Measurements from ENCODE around the gene MAPKBP1.

MAPKBP1 gene

GRCh38 chr15:41811432-41812195, 37.3 kb downstream of the MAPKBP1 start:
- no peak overlapping the region for H3K27ac ChIP-seq
- TF ChIP-seq, protein P1, sequence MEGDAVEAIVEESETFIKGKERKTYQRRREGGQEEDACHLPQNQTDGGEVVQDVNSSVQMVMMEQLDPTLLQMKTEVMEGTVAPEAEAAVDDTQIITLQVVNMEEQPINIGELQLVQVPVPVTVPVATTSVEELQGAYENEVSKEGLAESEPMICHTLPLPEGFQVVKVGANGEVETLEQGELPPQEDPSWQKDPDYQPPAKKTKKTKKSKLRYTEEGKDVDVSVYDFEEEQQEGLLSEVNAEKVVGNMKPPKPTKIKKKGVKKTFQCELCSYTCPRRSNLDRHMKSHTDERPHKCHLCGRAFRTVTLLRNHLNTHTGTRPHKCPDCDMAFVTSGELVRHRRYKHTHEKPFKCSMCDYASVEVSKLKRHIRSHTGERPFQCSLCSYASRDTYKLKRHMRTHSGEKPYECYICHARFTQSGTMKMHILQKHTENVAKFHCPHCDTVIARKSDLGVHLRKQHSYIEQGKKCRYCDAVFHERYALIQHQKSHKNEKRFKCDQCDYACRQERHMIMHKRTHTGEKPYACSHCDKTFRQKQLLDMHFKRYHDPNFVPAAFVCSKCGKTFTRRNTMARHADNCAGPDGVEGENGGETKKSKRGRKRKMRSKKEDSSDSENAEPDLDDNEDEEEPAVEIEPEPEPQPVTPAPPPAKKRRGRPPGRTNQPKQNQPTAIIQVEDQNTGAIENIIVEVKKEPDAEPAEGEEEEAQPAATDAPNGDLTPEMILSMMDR (IDR thresholded peaks at IDR 0.05) = peak; percentile 89
- TF ChIP-seq ZFX (IDR thresholded peaks at IDR 0.05; ENCODE audit: borderline replicate concordance) = no peak

- no peak overlapping the region for H3K27ac ChIP-seq
- TF ChIP-seq ZFX (IDR thresholded peaks at IDR 0.05; ENCODE audit: borderline replicate concordance) = no peak
- TF ChIP-seq, protein P1 (IDR thresholded peaks at IDR 0.05) = no peak
These were observed 38.6 kb downstream of the MAPKBP1 start for GRCh38 chr15:41812820-41813375.

DNA sequence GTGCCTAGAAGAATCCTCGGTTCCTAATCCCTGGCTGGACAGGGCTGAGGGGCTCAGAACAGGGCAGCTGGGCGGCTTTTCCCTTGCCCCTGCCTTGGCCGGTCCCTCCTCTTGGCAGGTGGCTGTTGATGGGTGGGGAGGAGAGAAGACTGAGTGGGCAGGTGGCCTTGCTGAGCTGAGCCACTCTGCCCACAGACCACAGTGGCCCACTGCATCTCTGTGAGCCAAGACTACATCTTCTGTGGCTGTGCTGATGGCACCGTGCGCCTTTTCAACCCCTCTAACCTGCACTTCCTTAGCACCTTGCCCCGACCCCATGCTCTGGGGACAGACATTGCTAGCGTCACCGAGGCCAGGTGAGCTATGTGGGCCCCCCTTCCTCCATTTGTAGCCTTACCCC, 39.1 kb downstream of the MAPKBP1 start:
- TF ChIP-seq ZFX (IDR thresholded peaks at IDR 0.05; ENCODE audit: borderline replicate concordance) = no peak
- TF ChIP-seq, protein P1 (IDR thresholded peaks at IDR 0.05) = no peak
- no peak overlapping the region for H3K27ac ChIP-seq

DNA sequence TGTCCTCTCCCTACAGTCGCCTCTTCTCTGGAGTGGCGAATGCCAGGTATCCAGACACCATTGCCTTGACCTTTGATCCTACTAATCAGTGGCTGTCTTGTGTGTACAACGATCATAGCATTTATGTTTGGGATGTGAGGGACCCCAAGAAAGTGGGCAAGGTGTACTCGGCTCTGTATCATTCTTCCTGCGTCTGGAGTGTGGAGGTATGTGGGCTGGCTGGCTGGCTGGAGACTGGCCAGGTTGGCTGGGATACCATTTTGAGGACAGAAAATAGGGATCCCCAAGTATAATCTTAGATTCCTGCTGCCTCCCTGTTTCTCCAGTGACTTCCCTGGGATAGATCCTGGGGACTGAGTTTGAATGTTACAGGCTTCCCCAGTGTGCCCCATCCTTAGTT, 40.2 kb downstream of the MAPKBP1 start:
- TF ChIP-seq, protein P1 (IDR thresholded peaks at IDR 0.05) = no peak
- TF ChIP-seq ZFX (IDR thresholded peaks at IDR 0.05; ENCODE audit: borderline replicate concordance) = no peak
- H3K27ac ChIP-seq = no peak overlapping the region

GRCh38 chr15:41816788-41817187, 42.5 kb downstream of the MAPKBP1 start:
- no peak overlapping the region for H3K27ac ChIP-seq
- TF ChIP-seq, protein P1 (IDR thresholded peaks at IDR 0.05) = no peak
- TF ChIP-seq ZFX (IDR thresholded peaks at IDR 0.05; ENCODE audit: borderline replicate concordance) = no peak

DNA sequence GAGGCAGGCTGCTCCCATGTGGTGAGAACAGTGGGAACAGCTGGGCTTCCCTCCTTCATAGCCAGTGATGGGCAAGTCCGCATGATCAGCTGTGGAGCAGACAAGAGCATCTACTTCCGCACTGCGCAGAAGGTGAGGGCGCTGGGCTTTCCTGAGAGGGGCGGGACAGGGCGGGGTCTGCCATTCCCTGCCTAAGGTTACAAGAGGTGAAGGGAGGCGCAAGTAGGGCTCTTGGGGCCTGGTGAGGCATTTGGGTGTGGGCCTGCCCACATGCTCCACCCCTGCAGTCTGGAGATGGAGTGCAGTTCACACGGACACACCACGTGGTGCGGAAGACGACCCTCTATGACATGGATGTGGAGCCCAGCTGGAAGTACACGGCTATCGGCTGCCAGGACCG, 43.0 kb downstream of the MAPKBP1 start:
- no peak for TF ChIP-seq ZFX (IDR thresholded peaks at IDR 0.05; ENCODE audit: borderline replicate concordance)
- TF ChIP-seq, protein P1 (IDR thresholded peaks at IDR 0.05) = no peak
- H3K27ac ChIP-seq = no peak overlapping the region

DNA sequence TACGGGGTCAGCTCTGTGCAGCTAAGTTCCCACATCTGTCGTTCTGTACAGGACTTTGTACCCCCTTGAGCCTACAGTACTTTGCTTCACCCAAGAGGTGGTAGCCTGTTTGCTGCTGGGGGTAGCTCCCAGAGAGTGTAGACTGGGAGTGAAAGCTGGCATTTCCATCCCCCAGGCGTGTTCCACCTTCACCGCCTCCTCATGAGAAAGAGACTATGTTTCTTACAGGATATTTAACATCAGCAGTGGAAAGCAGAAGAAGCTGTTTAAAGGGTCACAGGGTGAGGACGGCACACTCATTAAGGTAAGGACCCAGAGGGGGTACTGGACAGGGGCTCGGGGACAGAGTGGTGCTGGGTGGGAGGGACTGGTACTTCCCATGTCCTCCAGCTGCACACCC, 43.5 kb downstream of the MAPKBP1 start:
- TF ChIP-seq, protein P1 (IDR thresholded peaks at IDR 0.05) = no peak

More for the DNA sequence above, 43.5 kb downstream of the MAPKBP1 start:
- no peak overlapping the region for H3K27ac ChIP-seq

All from 22Rv1 (cell line).